GM12878 (cell line): ENCODE data around the gene MEX3D. TPM values are rescaled to one million over a fixed set of nuclear protein-coding genes. Genes with fewer than 3 reads are reported as not detected.
"Not testable (repeated sequence)": the region's sequence is repeated elsewhere in the genome, so short reads cannot be mapped to it uniquely, and the experiment has no call there.

Experiments
- ATAC-seq: fragments of 200-7000 bp; cut with Tn5 transposase; 3 replicates; pipeline ENCODE4 v1.9.1; 2020; ENCODE audit warnings: mild to moderate bottlenecking, moderate library complexity
- BruUV-seq: library from RNA; stranded (reverse); fragments of 400-500 nt; replicated peaks from 2 replicates; lab custom pipeline; 2021; lab: Mats Ljungman, UMichigan
- CTCF ChIA-PET: fragments of 300-600 bp; sonication (Branson Sonifier 250); formaldehyde crosslinking; extraction: SDS; loops from one replicate; lab custom pipeline; 2021; ENCODE audit warnings: inconsistent platforms; lab: Yijun Ruan, JAX
- POLR2A ChIA-PET: fragments of 350-600 bp; formaldehyde crosslinking; extraction: SDS; loops from one replicate; lab custom pipeline; 2021; ENCODE audit warnings: inconsistent platforms; lab: Charles Lee
- RAD21 ChIA-PET: fragments of 300-600 bp; sonication (Branson Sonifier 250); formaldehyde crosslinking; loops from one replicate; lab custom pipeline; 2023; ENCODE audit warnings: antibody characterized with exemption; ENCODE audit not compliant: unreplicated experiment; lab: Charles Lee
- SMC1A ChIA-PET: fragments of 300-600 bp; sonication (Branson Sonifier 250); formaldehyde crosslinking; loops from one replicate; lab custom pipeline; 2023; ENCODE audit not compliant: unreplicated experiment, uncharacterized antibody; lab: Charles Lee
- DNase-seq: peaks from one replicate; pipeline ENCODE4 v3.0.0-alpha.2; 2011; ENCODE audit warnings: low read depth, low spot score
- FAIRE-seq: peaks from 3 replicates; lab custom pipeline; 2011; peaks lifted over from hg19 to GRCh38; lab: Jason Lieb, UNC
- H2AFZ ChIP-seq: 2 replicates; pipeline ENCODE4 v1.6.0; 2011; ENCODE audit warnings: low read depth, low read length, control low read depth; ENCODE audit not compliant: control insufficient read depth
- H3K27ac ChIP-seq: 2 replicates; pipeline ENCODE4 v1.5.1; 2011; ENCODE audit warnings: control low read depth; ENCODE audit not compliant: control insufficient read depth, insufficient read depth
- H3K27me3 ChIP-seq, 2 experiments: replicated peaks in 1 of 2; 2 replicates each; pipeline versions ENCODE4 v1.6.0 to v1.6.1; 2011; ENCODE audit warnings: low read length in 1 of 2; ENCODE audit not compliant: control insufficient read depth in 2 of 2, insufficient read depth in 2 of 2
- H3K36me3 ChIP-seq, 2 experiments: 2 replicates each; pipeline ENCODE4 v1.5.1; 2011; ENCODE audit warnings: low read length in 1 of 2; ENCODE audit not compliant: control insufficient read depth in 2 of 2, insufficient read depth in 2 of 2
- H3K4me1 ChIP-seq: 2 replicates; pipeline ENCODE4 v1.6.1; 2011; ENCODE audit warnings: mild to moderate bottlenecking, low read length, moderate library complexity, mixed read lengths; ENCODE audit not compliant: control insufficient read depth, insufficient read depth
- H3K4me2 ChIP-seq: 2 replicates; pipeline ENCODE4 v1.6.0; 2011; ENCODE audit warnings: control low read depth; ENCODE audit not compliant: control insufficient read depth, insufficient read depth
- H3K4me3 ChIP-seq: fragments of 200-600 bp; sonication (generic); 2 replicates; pipeline ENCODE4 v1.5.1; 2016
- H3K79me2 ChIP-seq: 2 replicates; pipeline ENCODE4 v1.6.0; 2011; ENCODE audit warnings: low read length; ENCODE audit not compliant: control insufficient read depth, insufficient read depth
- H3K9ac ChIP-seq: 2 replicates; pipeline ENCODE4 v1.8.0; 2011; ENCODE audit warnings: low read length, control low read depth, mixed read lengths; ENCODE audit not compliant: control insufficient read depth, insufficient read depth
- H3K9me3 ChIP-seq: replicated peaks from 3 replicates; pipeline ENCODE4 v1.5.1; 2011; ENCODE audit warnings: mild to moderate bottlenecking, low read length; ENCODE audit not compliant: control insufficient read depth, insufficient read depth
- H4K20me1 ChIP-seq: 2 replicates; pipeline ENCODE4 v1.6.0; 2011; ENCODE audit not compliant: control insufficient read depth, insufficient read depth
- ATF2 ChIP-seq: IDR thresholded peaks from 2 replicates; pipeline ENCODE4 v1.6.1; 2012; ENCODE audit warnings: low read length, inconsistent platforms
- CBX5 ChIP-seq: sonication (generic); IDR thresholded peaks from 2 replicates; pipeline ENCODE4 v1.6.1; 2016; ENCODE audit warnings: low read depth, moderate library complexity, mild to moderate bottlenecking, inconsistent platforms
- CREB1 ChIP-seq: IDR thresholded peaks from 2 replicates; pipeline ENCODE4 v1.6.1; 2012; ENCODE audit warnings: low read depth, mild to moderate bottlenecking, inconsistent platforms
- EED ChIP-seq: sonication (generic); IDR thresholded peaks from 2 replicates; pipeline ENCODE4 v1.6.1; 2016; ENCODE audit warnings: antibody characterized with exemption, low read depth
- POLR2AphosphoS5 ChIP-seq: IDR thresholded peaks from 2 replicates; pipeline ENCODE4 v1.6.1; 2011; ENCODE audit warnings: mild to moderate bottlenecking, low read length, inconsistent platforms
- TARDBP ChIP-seq: IDR thresholded peaks from 2 replicates; pipeline ENCODE4 v1.6.1; 2016; ENCODE audit warnings: borderline replicate concordance
- USF2 ChIP-seq: IDR thresholded peaks from 2 replicates; pipeline ENCODE4 v1.6.1; 2011; ENCODE audit warnings: low read depth, low read length, improper control_type of control experiment, borderline replicate concordance
- ZBTB33 ChIP-seq: fragments of 450-650 bp; IDR thresholded peaks from 2 replicates; pipeline ENCODE4 v1.6.1; 2017; ENCODE audit warnings: mild to moderate bottlenecking
- ZNF217 ChIP-seq: fragments of 450-650 bp; IDR thresholded peaks from 2 replicates; pipeline ENCODE4 v1.6.1; 2017; ENCODE audit warnings: antibody characterized with exemption, mild to moderate bottlenecking
- WGBS: methylation state at CpG from one replicate; pipeline ENCODE4 v1.1.6; 2016; ENCODE audit warnings: low lambda C conversion rate; ENCODE audit not compliant: insufficient replicate concordance, insufficient coverage; ENCODE audit errors: missing lambda C conversion rate; 5-methylcytosine and 5-hydroxymethylcytosine counted together
- in situ Hi-C: fragments of 300-500 bp; cut with MboI; formaldehyde crosslinking; loops from 9 replicates; pipeline ENCODE4 v1.14.3; 2018; ENCODE audit warnings: mixed read lengths
- intact Hi-C: fragments of 100-400 bp; cut with micrococcal nuclease; formaldehyde crosslinking; loops from one replicate; pipeline ENCODE4 v1.14.2; 2022; ENCODE audit not compliant: unreplicated experiment
- polyA plus RNA-seq, 11 experiments: library from polyadenylated mRNA; depleted of rRNA in 4 of 11; unstranded in 6 of 11; stranded (reverse) in 5 of 11; fragments of >200 nt; fragmentation: Nextera tagmentation in 4 of 11; fragmentation: Illumina TruSeq in 1 of 11; extraction: Ambion mirVana in 4 of 11; extraction: Trizol in 1 of 11; gene quantifications; 1 replicate in 1 of 11; 2 replicates in 10 of 11; pipeline versions ENCODE4 v1.2.1 to v1.2.3, GENCODE V29; 2011 to 2016; ENCODE audit warnings: inconsistent platforms in 2 of 11, missing spikeins in 2 of 11, low read depth in 1 of 11
- total RNA-seq, 4 experiments: library from RNA; depleted of rRNA in 3 of 4; stranded (reverse); fragments of >200 nt in 3 of 4; fragmentation: Illumina TruSeq in 1 of 4; extraction: Trizol in 1 of 4; gene quantifications; 2 replicates each; pipeline versions ENCODE4 v1.2.1 to v1.2.3, GENCODE V29; 2013 to 2021

Gene MEX3D
- total and polyA plus RNA-seq, 10 of the 15 experiments (the other 5 are each of a cell fraction or from before 2014, with no cell fraction given) = 0.18 to 6.8 (median 0.81) TPM

- Histone ChIP-seq H4K20me1 (no peaks in the 10 kb centered on the region), H3K9me3 (no peaks in the 10 kb centered on the region), H3K27me3 (no peaks in the 10 kb centered on the region), H2AFZ (no peak overlapping the region), H3K79me2 (no peaks in the 10 kb centered on the region), H3K4me2 (no peak overlapping the region), H3K36me3 (no peaks in the 10 kb centered on the region), H3K4me1 (no peaks in the 10 kb centered on the region), H3K4me3 (no peak overlapping the region)
- in situ Hi-C loops = loop anchor here (10.0 kb wide), 1 partner anchor 224 kb away; no protein-coding TSS in a partner anchor
- WGBS = 60% methylated on average over 14 of the region's 17 CpGs
- BruUV-seq = no TSS peak
- CTCF ChIA-PET = no interaction called here
- SMC1A ChIA-PET = no interaction called here
- intact Hi-C loops = no loop called here
- DNase-seq = no peak
- RAD21 ChIA-PET = no interaction called here
- FAIRE-seq = no peak
- TF ChIP-seq ZNF217 (no peak), CBX5 (no peak), EED (no peak), POLR2AphosphoS5 (no peak), CREB1 (no peak), ZBTB33 (no peak), USF2 (no peak), TARDBP (no peak), ATF2 (no peak)
- TF ChIP-seq, all 136 proteins: peak for 0
- H3K9ac ChIP-seq = no peak overlapping the region
- POLR2A ChIA-PET = no interaction called here
- no peak for ATAC-seq
- H3K27ac ChIP-seq = no peak overlapping the region
These were observed 27.7 kb downstream of the MEX3D start for GRCh38 chr19:1540365-1540925.

GRCh38 chr19:1539749-1540148 is 28.4 kb downstream of the MEX3D start:
- H2AFZ ChIP-seq, ATAC-seq, H3K9me3 ChIP-seq, H3K4me1 ChIP-seq, H3K4me2 ChIP-seq, DNase-seq, intact Hi-C loops, H3K9ac ChIP-seq, CTCF ChIA-PET, H4K20me1 ChIP-seq, H3K4me3 ChIP-seq, BruUV-seq, RAD21 ChIA-PET, FAIRE-seq, H3K27me3 ChIP-seq, H3K36me3 ChIP-seq, POLR2A ChIA-PET, H3K79me2 ChIP-seq, H3K27ac ChIP-seq: not testable (repeated sequence)
- in situ Hi-C loops = loop anchor here (10.0 kb wide), 1 partner anchor 225 kb away; no protein-coding TSS in a partner anchor
- SMC1A ChIA-PET = interaction anchor here (0.7 kb wide), 1 partner anchor 257 kb away, joined by 3 read pairs; no protein-coding TSS in a partner anchor
- WGBS = 70% methylated on average over 9 of the region's 11 CpGs
